Mammary epithelial cell (primary cell): ENCODE measurements around the gene CRYBA1.

Source experiments
- CTCF ChIP-seq, 2 donors: IDR thresholded peaks in 1 of 2; conservative IDR thresholded peaks in 1 of 2; 2 replicates each; pipeline ENCODE4 v1.5.1; 2011 to 2012; ENCODE audit warnings: inconsistent platforms in 2 of 2, low read length in 2 of 2, mild to moderate bottlenecking in 2 of 2, control low read depth in 1 of 2, low read depth in 1 of 2; ENCODE audit not compliant: insufficient read depth in 1 of 2; ENCODE audit errors: extremely low read depth in 1 of 2
- EZH2 ChIP-seq: IDR thresholded peaks from 2 replicates; pipeline ENCODE4 v1.6.1; 2012; ENCODE audit warnings: low read length, inconsistent platforms, borderline replicate concordance

- TF ChIP-seq CTCF (conservative IDR thresholded peaks at IDR 0.05 in 1 of 2, IDR thresholded peaks at IDR 0.05 in 1 of 2; ENCODE audit: extremely low read depth in 1 of 2, insufficient read depth in 1 of 2, low read depth in 1 of 2, low read length in 2 of 2), result no peak
- no peak for TF ChIP-seq EZH2
Observed at GRCh38 chr17:29294580-29294900, 47.9 kb downstream of the CRYBA1 start.
